ENCODE measurements around the gene GMEB2. TPM values are rescaled to one million over a fixed set of nuclear protein-coding genes. Genes with fewer than 3 reads are reported as not detected.

Gene GMEB2
- total RNA-seq, 1 donor from 2014 or later, result 11.3 TPM

DNA sequence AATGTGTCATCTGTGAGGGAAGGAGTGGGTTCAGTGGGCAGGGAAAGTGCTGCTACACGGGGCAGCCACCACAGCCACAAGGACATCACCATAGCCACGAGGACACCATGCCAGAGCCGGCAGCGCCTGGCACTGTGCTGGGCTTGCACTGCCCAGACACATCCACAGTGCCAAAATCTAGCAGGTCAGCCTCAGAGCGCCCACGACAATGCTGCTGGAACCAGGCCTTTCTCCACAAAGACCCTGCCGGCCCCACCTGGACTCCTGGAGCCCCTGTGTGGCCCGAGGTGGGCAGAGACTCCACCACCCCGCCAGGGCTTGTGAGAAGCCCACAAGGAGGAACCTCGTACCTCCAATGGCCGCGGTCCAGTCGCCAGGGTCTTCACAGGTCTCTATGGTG is 34.2 kb downstream of the GMEB2 start:
- Histone ChIP-seq H3K27ac (no peak overlapping the region), H3K9me3 (no peaks in the 10 kb centered on the region), H3K36me3 (peaks cover 54% of the 10 kb centered on the region), H3K4me3 (no peak overlapping the region), H3K4me1 (no peaks in the 10 kb centered on the region), H3K27me3 (no peaks in the 10 kb centered on the region)
- TF ChIP-seq, protein P1, sequence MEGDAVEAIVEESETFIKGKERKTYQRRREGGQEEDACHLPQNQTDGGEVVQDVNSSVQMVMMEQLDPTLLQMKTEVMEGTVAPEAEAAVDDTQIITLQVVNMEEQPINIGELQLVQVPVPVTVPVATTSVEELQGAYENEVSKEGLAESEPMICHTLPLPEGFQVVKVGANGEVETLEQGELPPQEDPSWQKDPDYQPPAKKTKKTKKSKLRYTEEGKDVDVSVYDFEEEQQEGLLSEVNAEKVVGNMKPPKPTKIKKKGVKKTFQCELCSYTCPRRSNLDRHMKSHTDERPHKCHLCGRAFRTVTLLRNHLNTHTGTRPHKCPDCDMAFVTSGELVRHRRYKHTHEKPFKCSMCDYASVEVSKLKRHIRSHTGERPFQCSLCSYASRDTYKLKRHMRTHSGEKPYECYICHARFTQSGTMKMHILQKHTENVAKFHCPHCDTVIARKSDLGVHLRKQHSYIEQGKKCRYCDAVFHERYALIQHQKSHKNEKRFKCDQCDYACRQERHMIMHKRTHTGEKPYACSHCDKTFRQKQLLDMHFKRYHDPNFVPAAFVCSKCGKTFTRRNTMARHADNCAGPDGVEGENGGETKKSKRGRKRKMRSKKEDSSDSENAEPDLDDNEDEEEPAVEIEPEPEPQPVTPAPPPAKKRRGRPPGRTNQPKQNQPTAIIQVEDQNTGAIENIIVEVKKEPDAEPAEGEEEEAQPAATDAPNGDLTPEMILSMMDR (IDR thresholded peaks at IDR 0.05), result no peak
- ATAC-seq (no peak), DNase-seq (no peak)
- intact Hi-C loops (cut with DNase I), result no loop called here

DNA sequence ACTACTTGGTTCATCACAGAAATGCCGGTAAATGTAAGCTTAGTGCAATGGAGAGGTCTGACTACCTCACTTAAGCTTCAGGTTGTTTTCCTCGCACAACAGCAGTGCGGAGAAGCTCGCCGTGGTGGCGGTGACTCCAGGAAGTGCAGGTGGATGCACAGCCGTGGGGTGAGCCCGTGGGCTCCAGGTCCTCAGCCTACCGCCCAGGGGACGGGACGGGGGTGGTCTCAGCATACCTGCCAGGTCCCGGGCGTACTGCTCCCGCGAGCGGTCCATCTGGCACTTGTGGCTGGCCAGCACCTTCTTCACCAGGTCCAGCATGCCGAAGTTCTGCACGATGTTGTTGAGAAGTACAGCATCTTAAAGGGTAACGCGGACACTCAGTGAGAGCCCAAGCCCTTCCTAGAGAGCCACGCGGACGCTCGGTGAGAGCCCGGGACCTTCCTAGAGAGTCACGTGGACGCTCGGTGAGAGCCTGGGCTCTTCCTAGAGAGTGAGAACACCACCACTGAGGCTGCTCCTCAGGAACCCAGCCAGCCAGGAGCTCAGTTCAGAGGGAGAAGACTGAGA is 35.0 kb downstream of the GMEB2 start:
- H3K4me3 ChIP-seq, result no peak overlapping the region
- DNase-seq (no peak), ATAC-seq (no peak)
- H3K9me3 ChIP-seq, result no peaks in the 10 kb centered on the region
- no peak overlapping the region for H3K27ac ChIP-seq
- peaks cover 54% of the 10 kb centered on the region for H3K36me3 ChIP-seq
- no peaks in the 10 kb centered on the region for H3K4me1 ChIP-seq
- TF ChIP-seq, protein P1 (IDR thresholded peaks at IDR 0.05), result no peak
- intact Hi-C loops (cut with DNase I), result no loop called here
- no peaks in the 10 kb centered on the region for H3K27me3 ChIP-seq

DNA sequence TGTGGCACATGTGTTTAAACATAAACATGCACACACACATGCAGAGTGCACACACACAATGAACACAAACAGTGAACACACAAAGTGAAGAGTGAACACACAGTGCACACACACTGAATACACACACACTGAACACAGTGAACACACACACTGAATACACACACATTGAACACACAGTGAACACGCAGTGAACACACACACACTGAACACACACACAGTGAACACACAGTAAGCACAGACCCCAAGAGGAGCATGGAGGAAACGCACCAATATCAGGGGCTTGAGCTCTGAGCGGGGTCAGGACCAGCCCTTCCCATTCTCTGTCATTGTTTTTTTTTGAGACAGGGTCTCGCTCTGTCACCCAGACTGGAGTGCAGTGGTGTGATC is 35.8 kb downstream of the GMEB2 start:
- intact Hi-C loops (cut with DNase I), result no loop called here
- ATAC-seq, result no peak
- Histone ChIP-seq H3K4me1 (no peaks in the 10 kb centered on the region), H3K4me3 (no peak overlapping the region), H3K27me3 (no peaks in the 10 kb centered on the region), H3K36me3 (peaks cover 48% of the 10 kb centered on the region), H3K27ac (no peak overlapping the region), H3K9me3 (no peaks in the 10 kb centered on the region)
- DNase-seq, result no peak
- TF ChIP-seq, protein P1 (IDR thresholded peaks at IDR 0.05), result no peak

DNA sequence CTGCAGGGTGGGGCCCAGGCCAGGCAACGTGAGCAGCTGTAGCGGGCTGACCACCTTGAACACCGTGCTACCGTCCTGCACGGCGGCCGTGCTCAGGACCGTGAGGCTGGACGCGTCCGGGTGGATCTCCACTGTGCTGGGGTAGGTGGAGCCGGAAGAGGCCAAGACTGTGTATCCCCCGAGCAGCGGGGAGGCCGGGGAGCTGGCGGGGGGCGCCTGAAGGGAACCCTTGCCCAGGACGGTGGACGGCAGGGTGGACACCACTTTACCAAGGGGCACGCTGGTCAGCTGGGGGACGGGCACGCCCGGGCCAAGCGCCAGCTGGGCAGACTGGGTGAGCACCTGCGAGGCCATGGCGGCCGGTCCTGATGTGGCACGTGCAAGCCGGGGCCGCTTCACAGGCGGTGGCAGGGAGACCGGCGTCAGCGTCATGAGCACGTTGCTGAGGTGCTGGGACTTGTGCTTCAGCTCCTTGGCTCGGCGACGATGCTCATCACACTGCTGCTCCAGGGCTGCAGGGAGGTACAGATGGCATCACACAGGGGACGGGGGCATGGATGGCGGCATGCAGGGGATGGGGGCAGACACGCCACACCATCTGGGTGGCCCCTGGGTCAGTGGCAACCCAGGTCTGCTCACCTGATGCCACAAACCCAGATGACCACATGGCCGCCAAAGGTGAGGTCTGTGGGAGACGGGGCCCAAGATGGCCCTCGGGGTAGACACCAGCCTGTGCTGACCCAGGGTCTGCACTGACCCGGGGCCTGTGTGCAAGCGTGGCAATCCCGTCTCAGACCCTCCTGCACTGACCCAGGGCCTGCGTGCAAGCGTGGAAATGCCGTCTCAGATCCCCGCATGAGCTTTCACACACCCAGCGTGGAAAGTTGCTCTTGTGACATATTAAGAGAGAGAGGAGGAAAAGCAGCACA is 36.4 kb downstream of the GMEB2 start:
- Histone ChIP-seq H3K27me3 (no peaks in the 10 kb centered on the region), H3K9me3 (no peaks in the 10 kb centered on the region), H3K4me3 (no peak overlapping the region), H3K27ac (no peak overlapping the region), H3K36me3 (peaks cover 44% of the 10 kb centered on the region), H3K4me1 (no peaks in the 10 kb centered on the region)
- ATAC-seq, result no peak
- TF ChIP-seq, protein P1 (IDR thresholded peaks at IDR 0.05), result no peak
- no peak for DNase-seq
- intact Hi-C loops (cut with DNase I), result no loop called here

DNA sequence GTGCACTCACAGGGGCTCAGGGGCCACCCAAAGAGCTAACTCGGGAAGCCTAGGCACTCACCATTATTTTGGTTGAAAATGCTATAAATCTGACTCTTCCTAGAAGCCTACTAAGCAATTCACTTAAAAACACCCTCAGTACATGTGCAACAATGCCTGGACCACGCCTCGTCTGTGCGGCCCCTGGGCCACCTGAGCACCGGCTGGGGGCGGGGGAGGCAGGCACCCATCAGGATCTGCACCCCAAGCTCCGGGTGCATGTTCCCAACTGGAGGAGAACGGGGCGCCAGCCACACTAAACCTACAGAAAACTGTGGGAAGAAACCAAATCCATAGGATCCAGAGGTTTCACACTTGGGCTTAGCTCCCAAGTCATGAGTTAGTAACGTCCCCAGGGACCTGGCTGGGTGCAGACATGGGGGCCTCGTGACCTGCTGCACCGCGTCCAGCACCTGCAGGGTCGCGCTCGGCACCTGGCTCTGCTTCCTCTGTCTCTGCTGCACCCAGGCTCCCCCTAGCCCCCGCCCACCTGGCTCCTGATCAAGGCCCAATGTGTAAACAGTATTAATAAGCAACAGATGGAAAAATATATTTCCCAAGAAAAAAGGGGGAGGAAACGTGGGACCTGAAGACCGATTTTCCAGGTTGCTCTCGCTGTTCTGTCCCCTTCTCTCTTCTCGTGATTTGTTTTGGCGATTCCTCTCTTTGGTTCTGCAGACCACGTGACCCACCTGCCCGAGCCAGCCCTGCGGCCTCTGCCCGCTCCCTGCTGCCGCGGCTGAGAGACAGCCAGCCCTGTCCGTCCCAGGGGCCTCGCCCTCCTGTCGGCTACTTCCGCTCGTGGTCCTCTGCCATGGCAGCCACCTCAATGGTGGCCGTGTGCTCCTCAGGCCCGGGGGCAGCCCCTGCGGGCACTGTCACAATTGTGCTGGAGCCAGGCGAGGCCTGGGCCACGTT is 37.4 kb downstream of the GMEB2 start:
- H3K4me3 ChIP-seq, result no peak overlapping the region
- H3K36me3 ChIP-seq, result peaks cover 44% of the 10 kb centered on the region
- ATAC-seq, result no peak
- DNase-seq, result no peak
- H3K4me1 ChIP-seq, result no peaks in the 10 kb centered on the region
- H3K9me3 ChIP-seq, result no peaks in the 10 kb centered on the region
- intact Hi-C loops (cut with DNase I), result no loop called here
- no peak overlapping the region for H3K27ac ChIP-seq
- TF ChIP-seq, protein P1 (IDR thresholded peaks at IDR 0.05), result no peak
- no peaks in the 10 kb centered on the region for H3K27me3 ChIP-seq
